SH-SY5Y (cell line): ENCODE results near the gene TLR9.

ENCODE experiments used
- GATA2 ChIP-seq: IDR thresholded peaks from 2 replicates; pipeline ENCODE4 v1.6.1; 2011; ENCODE audit warnings: mild to moderate bottlenecking, low read depth, low read length
- GATA3 ChIP-seq: IDR thresholded peaks from 2 replicates; pipeline ENCODE4 v1.6.1; 2011; ENCODE audit warnings: low read depth, mild to moderate bottlenecking, low read length, moderate library complexity

DNA sequence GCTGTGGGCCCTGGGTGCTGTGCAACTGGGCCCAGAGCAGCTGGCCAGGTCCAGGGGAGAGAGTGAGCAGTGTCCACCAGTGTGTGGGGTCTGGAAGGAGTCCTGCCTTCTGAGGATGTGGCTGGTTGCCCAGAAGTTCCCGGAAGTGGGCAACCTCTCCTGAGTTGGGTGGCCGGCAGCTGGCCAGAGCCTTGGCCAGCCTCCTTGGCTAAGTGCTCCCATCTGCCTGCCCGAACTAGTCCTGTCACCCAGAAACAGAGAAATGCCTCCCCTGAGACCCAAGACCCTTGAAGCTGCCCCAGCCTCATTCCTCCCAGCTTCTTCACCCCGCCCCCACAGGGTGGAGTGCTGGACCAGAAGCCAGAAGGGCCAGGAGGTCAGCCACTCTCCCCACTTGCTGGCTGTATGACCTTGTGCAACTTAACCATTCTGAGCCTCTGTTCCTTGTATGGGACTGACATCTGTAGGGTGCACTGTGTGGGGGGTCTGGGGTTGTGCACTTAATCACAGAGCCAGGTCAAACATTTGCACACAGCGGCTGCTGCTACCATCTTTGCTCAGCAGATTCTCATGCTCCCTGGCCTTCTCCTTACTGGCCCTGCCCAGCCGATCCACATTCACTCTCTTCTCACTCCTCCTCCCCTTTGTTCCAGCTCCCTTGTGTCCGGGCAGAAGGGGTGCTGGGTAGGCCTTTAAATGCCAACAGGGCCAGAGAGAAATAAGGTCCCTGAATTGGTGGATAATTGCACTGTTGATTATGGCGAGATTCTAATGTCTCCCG is 35.0 kb downstream of the TLR9 start:
- TF ChIP-seq GATA2 (no peak), GATA3 (no peak)
